T-helper 2 cell (primary cell): ENCODE results near the gene FAM210A.
A peak's percentile ranks its signal among the peaks of the same experiment; 100 is the strongest.
"Not testable (repeated sequence)": the region's sequence is repeated elsewhere in the genome, so short reads cannot be mapped to it uniquely, and the experiment has no call there.

Source experiments
- DNase-seq, 5 experiments: peaks; one replicate each; pipeline versions ENCODE4 v3.0.0 to v3.0.0-alpha.2; 2012 to 2022
- total RNA-seq, 2 donors: gene quantifications; one replicate each; lab custom pipeline; 2026; lab: John Stamatoyannopoulos, UW

FAM210A gene, protein sequence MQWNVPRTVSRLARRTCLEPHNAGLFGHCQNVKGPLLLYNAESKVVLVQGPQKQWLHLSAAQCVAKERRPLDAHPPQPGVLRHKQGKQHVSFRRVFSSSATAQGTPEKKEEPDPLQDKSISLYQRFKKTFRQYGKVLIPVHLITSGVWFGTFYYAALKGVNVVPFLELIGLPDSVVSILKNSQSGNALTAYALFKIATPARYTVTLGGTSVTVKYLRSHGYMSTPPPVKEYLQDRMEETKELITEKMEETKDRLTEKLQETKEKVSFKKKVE
- 13.4 to 14.9 reads per million in 2 donors for total RNA-seq

DNA sequence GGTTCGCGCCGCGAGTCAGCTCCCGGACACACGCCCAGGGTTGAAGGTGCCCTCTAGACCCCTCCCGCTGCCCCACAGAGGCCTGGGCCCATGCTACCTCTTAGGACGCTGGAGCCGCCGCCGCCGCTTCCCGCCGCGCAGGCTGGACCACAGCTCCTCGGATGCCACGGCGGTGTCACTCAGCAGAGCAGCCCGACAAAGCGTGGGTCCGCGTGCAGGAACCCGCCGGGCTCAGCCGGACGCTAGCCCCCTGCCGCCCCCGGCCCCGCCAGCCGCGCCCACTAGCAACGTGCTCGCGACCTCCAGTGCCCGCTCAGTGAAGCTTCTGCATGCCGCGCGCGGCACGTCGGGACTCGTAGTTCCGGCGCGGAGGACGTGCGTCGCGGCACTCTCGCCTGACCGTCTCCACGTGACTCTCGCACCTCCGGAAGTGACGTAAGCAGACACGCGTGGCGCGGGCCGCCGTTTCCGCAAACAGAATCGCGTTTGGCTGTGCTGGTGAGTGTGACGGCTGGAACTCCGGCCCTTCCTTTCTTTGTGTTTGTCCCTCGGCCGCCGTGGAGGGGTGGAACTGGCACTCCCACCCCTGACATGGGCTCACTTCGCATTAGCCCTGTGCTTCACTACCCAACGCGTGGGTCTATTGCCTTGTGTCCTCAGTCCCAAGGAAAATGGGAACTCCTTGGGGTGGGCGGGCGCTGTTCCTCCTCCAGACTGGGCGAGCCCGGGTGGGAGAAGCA, at the start of gene FAM210A, which contains the start of gene RNMT:
TSS of gene FAM210A (minus strand) at position 327 of the 740 bp plus-strand sequence. CDS start 44,481 bp downstream, outside the sequence.
TSS of gene RNMT (plus strand) at position 442 of the 740 bp plus-strand sequence. CDS start 4,845 bp downstream, outside the sequence.
- peak; percentile 85 to 98 (median 88) for DNase-seq

DNA sequence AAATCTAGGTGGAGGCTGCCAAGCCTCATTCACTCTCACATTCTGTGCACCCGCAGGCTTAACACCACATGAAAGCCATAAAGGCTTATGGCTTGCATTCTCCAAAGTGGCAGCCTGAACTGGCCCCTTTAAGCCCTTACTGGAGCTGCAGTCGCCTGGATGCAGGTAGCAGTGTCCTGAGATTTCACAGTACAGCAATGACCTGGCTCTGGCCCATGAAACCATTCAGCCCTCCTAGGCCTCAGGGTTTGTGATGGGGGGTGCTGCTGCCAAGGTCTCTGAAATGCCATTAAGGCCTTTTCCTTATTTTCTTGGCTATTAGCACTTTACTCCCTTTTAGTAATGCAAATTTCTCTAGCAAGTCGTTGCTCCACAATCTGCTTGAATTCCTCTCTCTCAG, 48.7 kb upstream of the FAM210A start:
- no peak for DNase-seq

GRCh38 chr18:13762690-13763439, 36.5 kb upstream of the FAM210A start:
- DNase-seq = no peak

GRCh38 chr18:13760047-13760446, 33.7 kb upstream of the FAM210A start:
- DNase-seq = no peak

DNA sequence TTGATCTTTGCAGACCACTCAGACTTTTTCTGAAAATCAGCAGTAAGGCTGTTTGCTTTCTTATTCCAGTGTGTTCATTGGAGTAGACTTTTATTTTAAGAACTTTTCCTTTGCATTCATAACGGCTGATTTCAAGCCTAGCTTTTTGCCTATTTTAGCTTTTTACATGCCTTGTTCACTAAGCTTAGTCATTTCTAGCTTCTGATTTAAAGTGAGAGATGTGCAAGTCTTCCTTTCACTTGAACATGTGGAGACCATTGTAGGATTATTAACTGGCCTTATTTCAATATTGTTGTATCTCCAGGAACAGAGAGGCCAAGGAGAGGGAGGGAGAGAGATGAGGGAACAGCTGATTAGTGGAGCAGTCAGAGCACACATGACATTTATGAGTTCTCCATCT, 32.3 kb upstream of the FAM210A start:
- DNase-seq = peak in 1 of 5 experiments; percentile 19

- DNase-seq = no peak
Measured at GRCh38 chr18:13756671-13757070, 30.3 kb upstream of the FAM210A start.

GRCh38 chr18:13756261-13756660, 29.9 kb upstream of the FAM210A start:
- no peak for DNase-seq

DNA sequence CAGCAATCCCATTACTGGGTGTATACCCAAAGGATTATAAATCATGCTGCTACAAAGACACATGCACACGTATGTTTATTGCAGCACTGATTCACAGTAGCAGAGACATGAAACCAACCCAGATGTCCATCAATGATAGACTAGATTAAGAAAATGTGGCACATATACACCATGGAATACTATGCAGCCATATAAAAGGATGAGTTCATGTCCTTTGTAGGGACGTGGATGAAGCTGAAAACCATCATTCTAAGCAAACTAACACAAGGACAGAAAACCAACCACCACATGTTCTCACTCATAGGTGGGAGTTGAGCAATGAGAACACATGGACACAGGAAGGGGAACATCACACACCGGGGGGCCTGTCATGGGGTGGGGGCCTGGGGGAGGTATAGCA, 25.2 kb upstream of the FAM210A start:
- DNase-seq = not testable (repeated sequence)

GRCh38 chr18:13746633-13747032, 20.3 kb upstream of the FAM210A start:
- DNase-seq = no peak

GRCh38 chr18:13745696-13746095, 19.3 kb upstream of the FAM210A start:
- no peak for DNase-seq

DNA sequence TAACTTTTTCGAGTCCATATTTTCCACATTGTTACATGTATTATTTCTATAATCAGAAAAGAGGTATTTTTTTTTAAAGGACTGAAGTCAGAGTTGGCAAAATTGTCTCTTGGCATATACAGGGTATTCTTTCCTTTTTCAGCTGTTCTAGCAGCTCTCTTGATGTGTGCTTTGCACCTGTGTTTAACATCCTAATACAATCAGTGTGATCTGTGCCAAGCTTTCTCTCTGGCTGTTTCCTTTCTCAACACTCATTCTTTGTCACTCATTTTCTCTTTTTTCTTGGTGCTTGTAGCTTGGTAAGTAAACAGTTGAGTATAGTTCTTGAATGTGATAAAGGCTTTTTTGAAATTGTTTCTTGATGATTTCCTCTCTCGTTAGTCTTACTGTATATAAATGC, 9.3 kb upstream of the FAM210A start:
- no peak for DNase-seq

DNA sequence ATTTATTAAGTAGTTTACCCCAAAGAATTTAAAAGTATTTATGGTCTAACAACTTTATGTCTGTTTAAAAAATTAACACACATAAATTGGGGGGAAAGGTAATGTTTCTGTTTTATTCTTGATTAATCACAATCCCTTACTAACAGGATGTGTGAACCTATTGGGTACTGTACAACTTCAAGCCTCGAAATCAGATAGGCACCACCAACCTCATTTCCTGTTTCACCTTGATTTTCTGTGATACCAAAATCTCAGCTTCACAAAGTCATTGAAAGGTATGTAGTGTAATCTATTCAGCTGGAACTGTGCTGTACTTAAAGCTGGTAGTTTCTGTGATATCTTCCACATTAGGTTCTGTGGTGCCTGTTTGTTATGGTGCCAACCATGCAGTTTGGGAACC, 4.1 kb upstream of the FAM210A start:
- peak in 1 of 5 experiments; percentile 84 for DNase-seq

DNA sequence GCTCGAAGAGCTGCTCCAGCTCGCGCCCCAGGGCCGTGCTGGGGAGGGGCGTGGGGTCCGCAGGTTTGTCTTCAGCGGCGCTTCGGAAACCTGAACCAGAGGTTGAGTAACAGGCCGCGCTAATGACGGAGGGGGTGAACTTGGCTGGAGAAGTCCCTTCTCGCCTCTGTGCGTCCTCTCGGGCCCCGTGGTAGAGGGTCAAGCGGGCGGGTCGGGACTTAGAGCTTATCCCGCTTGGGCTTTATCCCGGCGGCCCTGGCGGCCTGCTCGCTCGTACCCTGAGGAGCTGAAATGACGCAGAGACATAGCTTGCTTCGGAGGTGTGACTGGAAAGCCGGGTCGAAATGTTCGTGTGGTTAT, 594 bp upstream of the FAM210A start:
- DNase-seq = peak in 2 of 5 experiments; percentile 10 to 58

DNA sequence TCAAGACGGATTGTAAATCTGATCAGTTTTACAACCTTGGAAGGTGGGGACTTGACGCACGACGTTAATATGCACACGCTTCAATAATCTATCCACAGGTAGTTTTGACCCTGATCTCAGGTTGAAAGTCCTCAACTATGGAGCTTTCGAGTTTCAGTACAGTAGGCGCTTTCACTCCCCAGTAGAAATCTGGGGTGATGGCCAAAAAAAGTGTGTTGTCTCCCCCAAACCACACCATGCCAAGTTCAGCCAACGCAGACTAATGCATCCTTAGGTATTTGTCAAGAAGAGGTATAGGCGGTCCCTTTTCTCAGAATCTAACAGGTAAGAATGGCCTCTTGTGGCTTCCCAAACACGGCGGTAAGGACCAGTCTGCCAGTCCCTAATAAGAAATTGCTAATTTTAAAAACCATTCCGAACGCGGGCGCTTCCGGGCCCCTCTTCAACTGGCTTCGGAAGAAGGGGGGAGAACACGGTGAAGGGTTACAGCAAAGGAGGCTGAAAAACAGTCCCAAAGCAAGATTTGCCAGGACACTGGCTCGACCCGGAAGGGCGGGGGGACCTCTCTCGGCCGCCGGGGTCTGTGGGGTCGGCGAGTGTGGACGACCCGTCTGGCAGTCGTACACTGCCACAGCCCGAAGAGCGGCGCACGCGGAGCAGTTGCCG, 659 bp downstream of the FAM210A start:
- peak in 1 of 5 experiments; percentile 19 for DNase-seq

GRCh38 chr18:13720847-13721246, 5.5 kb downstream of the FAM210A start:
- no peak for DNase-seq

- no peak for DNase-seq
Measured at GRCh38 chr18:13720123-13720522, 6.2 kb downstream of the FAM210A start.

GRCh38 chr18:13716916-13717315, 9.4 kb downstream of the FAM210A start:
- DNase-seq = no peak

DNA sequence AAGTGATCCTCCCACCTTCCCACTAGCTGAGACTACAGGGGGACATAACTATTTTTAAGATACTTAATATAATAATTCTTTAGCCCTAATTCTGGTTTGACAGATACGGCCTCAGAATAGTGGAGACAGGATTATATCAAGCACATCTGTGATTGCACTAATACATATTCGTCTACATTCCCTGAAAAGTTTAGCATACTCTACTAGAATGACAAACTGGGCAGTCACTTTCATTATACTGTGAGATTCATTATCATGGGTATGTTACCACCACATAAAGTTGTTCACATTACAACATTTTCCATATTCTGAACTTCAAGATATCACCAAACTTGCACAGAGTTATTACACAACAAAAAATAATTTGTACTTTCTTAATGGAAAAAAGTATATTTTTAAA, 11.0 kb downstream of the FAM210A start:
- no peak for DNase-seq

GRCh38 chr18:13713455-13714055, 12.8 kb downstream of the FAM210A start:
- no peak for DNase-seq

DNA sequence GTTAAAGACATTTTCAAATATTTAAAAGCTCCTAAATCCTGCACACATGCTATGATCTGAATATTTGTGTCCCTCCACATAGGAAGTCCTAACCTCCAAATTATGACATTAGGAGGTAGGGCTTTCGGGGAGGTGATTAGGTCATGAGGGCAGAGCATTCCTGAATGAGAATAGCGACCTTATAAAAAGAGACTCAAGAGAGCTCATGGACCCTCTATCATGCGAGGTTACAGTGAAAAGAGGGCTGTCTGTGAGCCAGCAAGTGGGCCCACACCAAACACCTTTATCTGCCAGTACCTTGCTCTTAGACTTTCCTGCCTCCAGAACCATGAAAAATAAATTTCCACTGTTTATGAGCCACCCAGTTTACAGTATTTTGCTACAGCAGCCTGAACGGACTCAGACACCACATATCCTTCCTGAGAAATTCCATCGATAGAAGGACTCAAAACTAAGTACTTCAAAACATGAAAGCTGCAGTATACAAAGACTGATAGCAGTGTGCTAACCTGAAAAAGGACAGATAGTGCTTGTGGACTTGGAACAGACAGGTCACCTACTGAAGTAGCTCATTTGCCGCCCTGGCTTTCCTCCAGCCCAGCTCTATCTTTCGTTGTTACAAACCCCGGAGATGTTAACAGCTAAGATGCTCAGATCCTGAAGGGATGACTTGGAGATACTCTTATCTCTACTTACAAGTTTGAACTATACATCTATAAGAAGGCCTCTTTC, 13.8 kb downstream of the FAM210A start:
- DNase-seq = no peak

DNA sequence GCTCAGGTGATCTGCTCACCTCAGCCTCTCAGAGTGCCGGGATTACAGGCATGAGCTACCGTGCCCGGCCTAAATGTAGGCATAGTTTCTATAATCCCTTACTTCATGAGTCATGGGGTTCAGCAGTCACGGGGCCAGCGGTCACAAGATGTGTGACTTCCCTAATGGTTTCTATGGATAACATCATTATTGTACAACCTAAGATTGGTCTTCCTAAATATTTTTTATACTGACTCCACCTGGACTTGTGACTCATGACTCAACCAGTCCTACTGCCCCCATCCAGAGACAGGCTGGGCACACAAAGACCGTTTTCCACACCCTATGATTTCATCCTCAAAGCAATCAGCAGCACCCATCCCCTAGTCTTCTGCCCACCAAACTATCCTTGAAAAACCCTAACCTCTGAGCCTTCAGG, 15.9 kb downstream of the FAM210A start:
- no peak for DNase-seq

DNA sequence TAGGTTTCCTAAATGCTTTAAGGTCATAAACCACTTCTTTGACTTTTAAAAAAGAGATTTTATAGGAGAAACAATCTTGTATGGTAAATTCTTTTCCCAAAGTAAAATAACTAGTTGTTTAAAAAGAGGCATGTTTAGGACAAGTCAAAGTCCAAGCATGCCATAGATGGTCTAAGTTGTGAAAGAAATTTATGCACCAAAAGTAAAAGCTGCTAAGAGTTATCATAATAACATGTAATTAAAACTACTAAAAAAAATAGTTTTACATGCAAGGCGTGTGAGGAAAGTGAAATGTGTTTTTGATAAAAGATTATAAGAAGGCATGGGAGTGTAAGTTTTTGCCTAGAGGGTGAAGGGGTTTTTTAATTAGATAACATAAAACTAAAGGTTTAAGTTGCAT, 22.5 kb downstream of the FAM210A start:
- DNase-seq = peak in 1 of 5 experiments; percentile 38
